Mammary epithelial cell (primary cell): ENCODE results near the gene AKNA.

ENCODE experiments used
- EZH2 ChIP-seq: IDR thresholded peaks from 2 replicates; pipeline ENCODE4 v1.6.1; 2012; ENCODE audit warnings: low read length, inconsistent platforms, borderline replicate concordance
- TF ChIP-seq, protein P1 (sequence below), 2 donors: IDR thresholded peaks in 1 of 2; conservative IDR thresholded peaks in 1 of 2; 2 replicates each; pipeline ENCODE4 v1.5.1; 2011 to 2012; ENCODE audit warnings: inconsistent platforms in 2 of 2, low read length in 2 of 2, mild to moderate bottlenecking in 2 of 2, control low read depth in 1 of 2, low read depth in 1 of 2; ENCODE audit not compliant: insufficient read depth in 1 of 2; ENCODE audit errors: extremely low read depth in 1 of 2

DNA sequence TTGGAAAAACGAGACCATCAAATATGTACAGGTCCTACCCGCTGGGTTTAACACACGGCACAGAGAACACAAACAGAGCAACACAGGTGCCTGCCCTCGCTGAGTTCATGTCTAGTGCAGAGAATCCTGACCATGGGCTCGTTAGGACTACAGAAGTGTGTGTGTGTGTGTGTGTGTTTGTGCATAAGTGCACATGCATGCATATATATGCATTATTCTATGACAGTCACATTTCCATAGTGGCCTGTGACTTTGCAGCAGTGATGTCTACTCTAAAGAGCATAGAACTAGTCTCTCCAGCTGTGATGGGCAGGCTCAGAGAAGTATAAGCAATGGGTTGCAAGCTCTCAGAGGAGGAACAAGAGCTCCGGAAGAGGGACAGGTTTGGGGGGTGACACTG lies 30.4 kb downstream of the AKNA start:
- no peak for TF ChIP-seq EZH2
- TF ChIP-seq, protein P1, sequence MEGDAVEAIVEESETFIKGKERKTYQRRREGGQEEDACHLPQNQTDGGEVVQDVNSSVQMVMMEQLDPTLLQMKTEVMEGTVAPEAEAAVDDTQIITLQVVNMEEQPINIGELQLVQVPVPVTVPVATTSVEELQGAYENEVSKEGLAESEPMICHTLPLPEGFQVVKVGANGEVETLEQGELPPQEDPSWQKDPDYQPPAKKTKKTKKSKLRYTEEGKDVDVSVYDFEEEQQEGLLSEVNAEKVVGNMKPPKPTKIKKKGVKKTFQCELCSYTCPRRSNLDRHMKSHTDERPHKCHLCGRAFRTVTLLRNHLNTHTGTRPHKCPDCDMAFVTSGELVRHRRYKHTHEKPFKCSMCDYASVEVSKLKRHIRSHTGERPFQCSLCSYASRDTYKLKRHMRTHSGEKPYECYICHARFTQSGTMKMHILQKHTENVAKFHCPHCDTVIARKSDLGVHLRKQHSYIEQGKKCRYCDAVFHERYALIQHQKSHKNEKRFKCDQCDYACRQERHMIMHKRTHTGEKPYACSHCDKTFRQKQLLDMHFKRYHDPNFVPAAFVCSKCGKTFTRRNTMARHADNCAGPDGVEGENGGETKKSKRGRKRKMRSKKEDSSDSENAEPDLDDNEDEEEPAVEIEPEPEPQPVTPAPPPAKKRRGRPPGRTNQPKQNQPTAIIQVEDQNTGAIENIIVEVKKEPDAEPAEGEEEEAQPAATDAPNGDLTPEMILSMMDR (conservative IDR thresholded peaks at IDR 0.05 in 1 of 2, IDR thresholded peaks at IDR 0.05 in 1 of 2; ENCODE audit: extremely low read depth in 1 of 2, insufficient read depth in 1 of 2, low read depth in 1 of 2, low read length in 2 of 2): no peak
